Activated naive CD4-positive, alpha-beta T cell treated with anti-CD3 and anti-CD28 coated beads, Interleukin-2, amount 50 U/mL, for 16 hours (primary cell): ENCODE data around the gene HOXD13.

Source experiments
- DNase-seq: peaks from one replicate; pipeline ENCODE4 v3.0.0-alpha.2; 2020

HOXD13 gene

DNA sequence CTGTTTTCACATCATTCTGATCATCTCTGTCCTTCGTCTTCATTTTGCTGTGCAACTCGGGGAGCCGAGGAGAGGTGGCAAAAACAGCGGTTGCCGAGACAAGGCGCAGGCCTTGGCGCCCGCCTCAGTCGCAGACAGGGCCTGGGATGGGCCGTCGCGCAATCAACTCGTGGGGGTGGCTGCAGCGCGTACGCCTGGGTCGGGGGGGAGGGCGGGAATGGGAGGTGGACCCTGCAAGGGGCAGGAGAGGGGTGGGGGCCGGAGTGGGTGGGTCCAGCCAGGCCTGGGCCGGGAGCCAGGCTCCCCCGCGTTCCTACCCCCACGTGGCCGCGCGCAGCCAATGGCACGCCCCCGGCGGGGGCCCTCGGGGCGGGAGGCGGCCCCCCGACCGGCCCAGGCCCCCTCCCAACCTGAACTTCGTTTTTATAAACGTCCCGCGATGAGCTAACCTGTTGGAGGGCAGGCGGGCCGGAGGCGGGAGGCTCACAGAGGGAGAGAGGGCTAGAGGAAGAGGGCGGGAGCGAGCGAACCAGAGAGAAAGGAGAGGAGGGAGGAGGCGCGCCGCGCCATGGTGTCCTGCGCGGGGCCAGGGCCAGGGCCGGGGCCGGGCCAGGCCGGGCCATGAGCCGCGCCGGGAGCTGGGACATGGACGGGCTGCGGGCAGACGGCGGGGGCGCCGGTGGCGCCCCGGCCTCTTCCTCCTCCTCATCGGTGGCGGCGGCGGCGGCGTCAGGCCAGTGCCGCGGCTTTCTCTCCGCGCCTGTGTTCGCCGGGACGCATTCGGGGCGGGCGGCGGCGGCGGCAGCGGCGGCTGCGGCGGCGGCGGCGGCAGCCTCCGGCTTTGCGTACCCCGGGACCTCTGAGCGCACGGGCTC lies at the start of gene HOXD13:
HOXD13 (plus strand) TSS at position 452 of the 875 bp plus-strand sequence; CDS start at position 622, 170 bp downstream.
- no peak for DNase-seq

- no peak for DNase-seq
Observed at GRCh38 chr2:176056406-176056805, 36.1 kb upstream of the HOXD13 start.

- no peak for DNase-seq
Observed at GRCh38 chr2:176063958-176064357, 28.6 kb upstream of the HOXD13 start.

GRCh38 chr2:176066645-176067588 lies 25.6 kb upstream of the HOXD13 start:
- no peak for DNase-seq

GRCh38 chr2:176067589-176068418 lies 24.7 kb upstream of the HOXD13 start:
- DNase-seq: no peak

GRCh38 chr2:176068419-176068832 lies 24.1 kb upstream of the HOXD13 start:
- no peak for DNase-seq

DNA sequence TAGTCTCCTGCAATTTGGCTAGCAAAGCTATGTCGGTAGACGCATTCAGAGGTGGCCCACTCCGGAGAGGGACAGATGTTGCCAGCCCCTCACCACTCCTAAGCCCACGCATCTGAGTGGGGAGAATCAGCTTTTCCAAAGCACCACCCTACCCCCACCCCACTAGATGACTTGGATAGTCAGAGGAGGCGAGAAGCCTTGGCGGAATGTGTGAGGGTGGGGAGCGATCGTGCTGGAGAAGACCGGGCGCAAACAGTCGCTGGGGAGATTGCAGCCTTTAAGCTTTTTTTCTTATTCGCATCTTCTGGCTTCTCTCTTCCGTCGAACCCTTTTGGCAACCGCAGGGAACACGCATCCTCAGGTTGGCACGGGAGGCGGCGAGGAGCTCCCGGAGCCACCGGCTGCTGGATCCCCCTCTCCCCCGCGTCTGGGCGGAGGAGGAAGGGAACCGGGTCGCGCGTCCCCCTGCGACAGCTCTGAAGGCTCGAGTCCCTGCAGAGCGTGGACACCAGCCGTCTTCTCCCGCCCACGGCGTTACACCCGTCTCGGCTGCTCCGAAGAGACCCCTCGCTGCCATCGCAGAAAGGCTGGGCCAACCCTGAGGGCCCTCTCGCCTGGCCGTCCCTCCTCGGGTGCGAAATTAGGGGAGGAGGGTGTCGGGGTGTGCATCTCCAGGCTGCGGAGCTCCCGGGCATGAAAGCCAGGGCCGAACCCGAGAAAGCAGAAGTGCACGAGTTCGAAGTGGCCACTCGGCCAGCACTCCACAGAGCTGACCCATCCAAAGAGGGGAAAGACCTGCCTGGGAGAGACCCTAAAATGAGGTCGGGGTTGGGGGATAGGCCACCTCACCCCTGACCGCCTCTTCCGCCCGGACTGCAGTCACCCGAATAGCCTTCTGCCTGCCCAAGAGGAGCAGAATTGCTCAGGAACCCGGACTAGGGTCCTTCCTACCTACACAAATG lies 20.9 kb upstream of the HOXD13 start:
- DNase-seq: no peak

- DNase-seq: no peak
Observed at GRCh38 chr2:176072292-176072669, 20.2 kb upstream of the HOXD13 start.

GRCh38 chr2:176072951-176073904 lies 19.3 kb upstream of the HOXD13 start:
- DNase-seq: no peak

GRCh38 chr2:176074919-176075425 lies 17.5 kb upstream of the HOXD13 start:
- DNase-seq: no peak

DNA sequence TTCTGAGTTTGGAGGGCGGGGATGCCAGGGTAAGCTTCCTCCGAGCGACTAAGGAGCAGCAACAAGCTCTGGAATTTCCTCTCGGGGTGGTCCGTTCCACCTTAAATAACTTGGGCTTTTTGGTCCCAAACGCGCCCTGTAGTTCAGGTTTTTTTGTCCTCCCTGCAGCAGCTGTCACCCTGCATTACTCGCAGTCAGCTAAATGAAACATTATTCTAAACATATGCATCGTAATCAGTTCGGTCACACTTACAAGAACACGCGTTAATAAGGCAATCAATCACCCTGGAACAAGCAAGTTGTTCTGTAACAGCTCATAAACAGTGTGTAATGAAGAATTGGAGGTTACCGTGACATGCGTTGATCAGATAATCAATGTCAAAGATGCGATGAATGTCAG lies 17.0 kb upstream of the HOXD13 start:
- DNase-seq: no peak

DNA sequence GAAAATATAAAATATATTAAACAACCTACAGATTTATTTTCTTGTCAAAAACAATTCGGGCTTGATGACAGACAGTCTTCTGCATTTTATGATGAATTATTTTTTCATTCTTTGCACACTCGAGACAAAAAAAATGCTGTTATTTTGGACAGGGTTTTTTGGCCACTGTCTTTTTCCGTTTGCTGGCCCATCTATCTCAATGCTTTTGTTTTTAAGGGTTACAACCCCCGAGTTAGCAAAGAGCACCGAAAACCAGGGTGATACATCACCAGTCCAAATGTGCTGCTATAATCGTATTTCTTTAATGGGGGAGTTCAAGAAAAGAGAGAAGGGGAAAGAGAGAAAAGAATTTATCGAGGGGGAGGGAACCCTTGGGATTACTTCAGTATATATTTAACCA lies 16.5 kb upstream of the HOXD13 start:
- DNase-seq: no peak

DNA sequence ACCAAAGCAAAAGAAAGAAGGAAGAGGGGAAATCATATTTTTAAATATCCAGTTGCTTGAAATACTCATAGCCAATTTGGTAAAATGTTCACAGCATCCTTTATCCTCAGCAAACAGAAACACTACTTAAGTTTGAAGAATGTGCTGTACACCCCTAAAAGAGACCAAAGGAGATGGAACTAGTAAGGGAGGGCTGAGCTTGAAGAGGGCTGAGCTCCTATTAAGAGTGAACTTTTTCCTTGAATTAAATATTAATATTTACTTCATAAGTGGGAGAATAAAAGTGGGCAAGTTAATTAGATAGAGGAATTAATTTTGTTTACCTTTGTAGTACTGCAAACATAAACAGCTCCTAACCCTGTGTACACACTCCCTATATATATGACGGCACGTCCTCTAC lies 15.7 kb upstream of the HOXD13 start:
- no peak for DNase-seq

- no peak for DNase-seq
Observed at GRCh38 chr2:176078541-176079284, 13.8 kb upstream of the HOXD13 start.

- DNase-seq: no peak
Observed at GRCh38 chr2:176079285-176079830, 13.2 kb upstream of the HOXD13 start.

DNA sequence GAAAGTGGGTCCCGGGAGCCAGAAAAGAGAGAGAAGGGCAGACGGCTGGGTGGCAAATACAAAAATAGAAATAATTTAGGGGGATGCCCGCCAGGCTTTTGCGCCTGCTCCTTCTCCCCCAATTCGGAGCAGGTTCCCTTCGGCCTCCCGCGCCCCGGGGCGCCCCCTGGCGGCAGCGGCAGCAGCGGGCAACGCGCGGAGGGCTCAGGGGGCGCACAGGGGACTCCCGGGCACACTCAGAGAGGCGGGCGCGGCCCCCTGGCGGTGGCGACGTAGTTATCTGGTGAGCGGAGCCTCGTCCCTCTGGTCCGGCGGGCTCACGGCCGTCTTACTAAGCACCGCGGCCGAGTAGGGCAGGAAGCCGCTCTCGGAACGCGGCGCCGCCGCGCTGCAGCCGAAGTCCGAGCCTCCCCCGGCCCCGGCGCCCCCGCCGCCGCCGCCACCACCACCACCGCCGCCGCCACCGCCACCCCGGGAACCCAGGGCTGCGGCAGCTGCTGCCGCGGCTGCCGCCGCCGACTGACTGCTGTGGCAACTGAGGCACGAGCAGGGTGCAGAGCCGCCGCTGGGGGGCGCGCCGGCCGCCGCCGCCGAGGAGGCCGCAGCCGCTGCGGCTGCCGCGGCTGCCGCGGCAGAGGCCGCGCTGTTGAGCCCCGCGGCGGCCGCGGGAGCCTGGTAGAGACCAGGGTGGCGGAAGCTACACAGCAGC lies 12.5 kb upstream of the HOXD13 start:
- no peak for DNase-seq

GRCh38 chr2:176080540-176081375 lies 11.8 kb upstream of the HOXD13 start:
- no peak for DNase-seq
